NCI-H2171 treated with DMSO at 0.1 percent for 48 hours (cell line): Measurements from ENCODE around the gene PSMD12.
A peak's percentile ranks its signal among the peaks of the same experiment; 100 is the strongest.
"Not testable (repeated sequence)": the region's sequence is repeated elsewhere in the genome, so short reads cannot be mapped to it uniquely, and the experiment has no call there.

ENCODE experiments used
- DNase-seq: peaks from one replicate; lab custom pipeline; 2025; lab: John Stamatoyannopoulos, UW

The PSMD12 gene

DNA sequence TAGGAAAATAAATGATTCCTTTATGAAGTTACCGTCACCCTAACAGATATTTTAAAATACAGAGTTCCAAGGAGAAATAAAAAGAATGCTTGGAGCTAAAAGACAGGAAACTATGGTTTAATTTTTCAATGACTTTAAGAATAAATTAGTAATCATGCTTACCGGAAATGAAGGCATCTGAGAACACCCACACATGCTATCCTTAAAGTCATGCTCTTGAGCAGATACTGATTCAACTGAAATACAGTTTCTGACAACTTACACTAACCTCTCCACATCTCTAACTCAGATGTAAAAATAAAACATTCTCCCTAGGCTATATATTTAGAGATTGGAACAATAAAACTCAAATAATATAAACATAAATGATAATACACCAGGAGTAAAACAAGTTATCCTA lies 7.8 kb downstream of the PSMD12 start:
- DNase-seq, result no peak

DNA sequence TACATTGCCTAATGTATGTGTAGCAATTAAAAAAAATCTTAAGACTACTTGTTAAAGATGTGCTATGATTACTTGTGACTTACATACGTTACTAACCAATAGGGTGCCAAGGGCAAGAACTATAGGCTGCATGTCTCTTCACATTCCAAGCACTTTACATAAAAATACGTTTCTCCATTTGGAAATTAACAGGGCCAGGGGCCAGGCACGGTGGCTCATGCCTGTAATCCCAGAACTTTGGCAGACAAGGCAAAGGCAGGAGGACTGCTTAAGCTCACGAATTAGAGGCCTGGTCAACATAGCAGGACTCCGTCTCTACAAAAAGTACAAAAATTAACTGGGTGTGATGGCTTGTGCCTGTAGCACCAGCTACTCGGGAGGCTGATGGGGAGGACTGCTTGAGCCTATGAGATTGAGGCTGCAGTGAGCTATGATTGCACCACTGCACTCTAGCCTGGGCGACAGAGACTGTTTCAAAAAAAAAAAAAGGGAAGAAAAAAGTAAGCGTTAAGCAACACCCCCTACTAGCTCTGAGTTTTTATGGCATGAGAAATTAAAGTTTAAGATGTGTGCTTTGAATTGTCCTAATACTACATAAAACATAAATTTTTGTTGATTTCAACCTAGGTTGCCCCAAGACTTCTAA lies 12.3 kb downstream of the PSMD12 start:
- DNase-seq, result no peak

DNA sequence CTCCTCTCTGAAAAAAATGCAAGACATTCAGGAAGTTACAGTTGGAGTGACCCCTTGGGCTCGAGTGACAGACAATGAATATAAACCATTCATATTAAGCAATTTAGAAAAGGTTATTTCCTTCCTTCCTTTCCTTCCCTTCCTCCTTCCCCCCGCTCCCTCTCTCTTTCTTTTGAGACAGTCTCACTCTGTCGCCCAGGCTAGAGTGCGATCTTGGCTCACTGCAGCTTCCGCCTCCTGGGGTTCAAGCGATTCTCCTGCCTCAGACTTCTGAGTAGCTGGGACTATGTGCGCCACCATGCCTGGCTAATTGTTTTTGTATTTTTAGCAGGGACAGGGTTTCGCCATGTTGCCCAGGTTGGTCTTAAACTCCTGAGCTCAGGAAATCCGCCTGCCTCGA lies 13.2 kb downstream of the PSMD12 start:
- DNase-seq, result no peak

DNA sequence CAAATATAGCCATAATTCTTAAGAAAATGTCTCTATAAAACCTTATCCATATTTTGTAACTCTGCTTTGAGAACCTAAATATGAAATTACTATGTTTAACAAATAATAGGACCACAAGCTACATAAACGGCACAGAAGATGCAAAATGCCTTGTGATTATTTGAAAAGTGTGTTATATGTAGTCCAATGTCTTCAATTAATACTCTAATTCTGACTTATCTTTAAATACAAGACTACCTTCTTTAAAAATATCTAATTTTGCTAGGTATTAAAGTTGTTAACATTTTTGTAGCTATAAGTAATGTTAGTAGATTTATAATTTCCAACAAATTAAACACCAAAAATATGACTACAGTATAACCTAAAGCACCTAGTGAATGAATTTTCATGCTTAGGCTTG lies 17.0 kb downstream of the PSMD12 start:
- DNase-seq, result no peak

DNA sequence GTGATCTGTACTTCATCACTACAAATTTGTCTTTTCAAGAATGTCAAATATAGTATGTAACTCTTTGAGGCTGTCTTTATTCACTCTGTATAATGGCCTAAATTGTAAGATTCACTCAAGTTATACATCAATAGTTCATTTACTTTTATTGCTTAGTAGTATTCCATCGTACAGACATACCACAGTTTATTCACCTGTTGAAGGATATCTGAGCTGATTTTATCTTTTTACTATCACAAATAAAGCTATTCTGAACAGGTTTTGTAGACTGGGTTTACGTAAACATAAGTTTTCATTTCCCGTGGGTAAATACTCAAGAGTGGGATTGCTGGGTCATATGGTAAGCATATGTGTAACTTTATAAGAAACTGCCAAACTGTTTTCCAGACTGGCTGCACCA lies 18.6 kb downstream of the PSMD12 start:
- no peak for DNase-seq

DNA sequence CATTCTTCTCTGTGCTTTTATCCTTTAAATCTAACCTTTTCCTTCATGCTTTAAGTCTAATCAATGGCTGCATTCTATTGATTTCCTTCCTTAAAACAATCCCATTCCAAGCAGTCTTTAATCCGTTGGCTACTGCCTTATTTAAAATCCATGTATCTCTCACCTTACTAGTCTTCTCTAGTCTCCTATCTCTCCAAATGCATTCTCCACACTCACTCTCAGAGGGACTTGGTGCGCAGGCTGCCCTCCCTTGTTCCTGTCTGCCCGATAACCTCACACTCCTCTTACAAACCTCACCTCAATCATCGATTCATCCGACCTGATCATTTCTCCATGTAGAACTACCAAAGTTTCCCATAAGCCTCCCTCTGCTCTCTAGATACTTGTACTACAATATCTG lies 23.1 kb downstream of the PSMD12 start:
- no peak for DNase-seq

DNA sequence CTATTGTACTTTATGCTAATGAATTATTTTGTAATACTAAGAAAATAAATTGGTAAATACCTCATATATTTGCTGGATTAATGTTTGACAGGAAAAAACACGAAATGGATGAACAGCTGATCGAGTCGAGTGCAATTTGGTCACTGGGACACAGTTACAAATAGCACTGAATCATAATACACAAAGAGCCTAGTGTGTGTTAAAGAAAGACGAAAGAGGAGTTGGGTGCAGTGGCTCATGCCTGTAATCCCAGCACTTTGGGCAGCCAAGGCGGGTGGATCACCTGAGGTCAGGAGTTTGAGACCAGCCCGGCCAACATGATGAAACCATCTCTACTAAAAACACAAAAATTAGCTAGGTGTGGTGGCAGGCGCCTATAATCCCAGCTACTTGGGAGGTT lies 28.0 kb downstream of the PSMD12 start:
- not testable (repeated sequence) for DNase-seq

DNA sequence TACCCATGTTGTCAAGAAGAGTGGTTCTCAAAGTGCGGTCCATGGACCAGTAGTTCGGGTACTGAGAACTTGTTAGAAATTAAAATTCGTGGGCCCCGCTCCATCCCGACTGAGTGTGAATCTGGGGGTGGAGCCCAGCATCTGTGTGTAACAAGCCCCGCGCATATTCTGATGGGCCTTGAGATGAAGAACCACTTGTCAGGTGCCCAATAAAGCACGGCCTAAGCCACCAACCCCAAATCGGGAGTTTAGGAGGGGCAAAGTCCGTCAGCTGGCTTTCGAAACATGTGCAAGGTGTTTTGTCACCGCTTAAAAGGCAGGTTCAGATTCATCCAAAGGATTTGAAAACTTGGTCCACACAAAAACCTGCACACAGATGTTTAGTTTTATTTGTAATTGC lies 29.5 kb downstream of the PSMD12 start:
- no peak for DNase-seq

DNA sequence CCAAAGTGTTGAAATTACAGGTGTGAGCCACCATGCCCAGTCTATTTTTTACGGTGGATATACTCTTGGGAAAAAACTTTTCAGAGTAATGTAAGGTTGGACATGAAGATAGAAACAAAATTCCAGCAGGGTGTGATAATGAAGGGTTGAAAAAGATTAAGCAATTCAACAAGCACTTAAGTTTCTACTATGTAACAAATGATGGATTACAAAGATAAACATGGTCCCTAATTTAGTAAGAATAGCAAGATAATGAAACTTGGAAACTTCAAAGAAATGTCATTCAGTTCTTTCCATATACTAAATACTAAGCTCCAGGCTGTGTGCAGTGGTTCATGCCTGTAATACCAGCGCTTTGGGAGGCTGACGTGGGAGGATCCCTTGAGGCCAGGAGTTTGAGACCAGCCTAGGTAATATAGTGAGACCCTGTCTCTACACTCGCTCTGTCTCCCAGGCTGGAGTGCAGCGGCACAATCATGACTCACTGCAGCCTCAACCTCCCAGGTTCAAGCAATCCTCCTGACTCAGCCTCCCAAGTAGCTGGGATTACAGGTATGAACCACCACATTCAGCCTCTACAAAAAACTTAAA lies 31.0 kb downstream of the PSMD12 start:
- DNase-seq, result no peak

DNA sequence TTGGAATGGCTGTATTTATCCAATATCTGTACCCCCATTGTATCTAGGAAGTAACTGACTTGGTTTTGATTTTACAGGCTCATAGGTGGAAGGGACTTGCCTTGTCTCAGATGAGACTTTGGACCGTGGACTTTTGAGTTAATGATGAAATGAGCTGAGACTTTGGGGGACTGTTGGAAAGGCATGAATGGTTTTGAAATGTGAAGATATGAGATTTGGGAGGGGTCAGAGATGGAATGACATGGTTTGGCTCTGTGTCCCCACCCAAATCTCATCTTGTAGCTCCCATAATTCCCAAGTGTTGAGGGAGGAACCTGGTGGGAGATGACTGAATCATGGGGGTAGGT lies 34.2 kb downstream of the PSMD12 start:
- not testable (repeated sequence) for DNase-seq

DNA sequence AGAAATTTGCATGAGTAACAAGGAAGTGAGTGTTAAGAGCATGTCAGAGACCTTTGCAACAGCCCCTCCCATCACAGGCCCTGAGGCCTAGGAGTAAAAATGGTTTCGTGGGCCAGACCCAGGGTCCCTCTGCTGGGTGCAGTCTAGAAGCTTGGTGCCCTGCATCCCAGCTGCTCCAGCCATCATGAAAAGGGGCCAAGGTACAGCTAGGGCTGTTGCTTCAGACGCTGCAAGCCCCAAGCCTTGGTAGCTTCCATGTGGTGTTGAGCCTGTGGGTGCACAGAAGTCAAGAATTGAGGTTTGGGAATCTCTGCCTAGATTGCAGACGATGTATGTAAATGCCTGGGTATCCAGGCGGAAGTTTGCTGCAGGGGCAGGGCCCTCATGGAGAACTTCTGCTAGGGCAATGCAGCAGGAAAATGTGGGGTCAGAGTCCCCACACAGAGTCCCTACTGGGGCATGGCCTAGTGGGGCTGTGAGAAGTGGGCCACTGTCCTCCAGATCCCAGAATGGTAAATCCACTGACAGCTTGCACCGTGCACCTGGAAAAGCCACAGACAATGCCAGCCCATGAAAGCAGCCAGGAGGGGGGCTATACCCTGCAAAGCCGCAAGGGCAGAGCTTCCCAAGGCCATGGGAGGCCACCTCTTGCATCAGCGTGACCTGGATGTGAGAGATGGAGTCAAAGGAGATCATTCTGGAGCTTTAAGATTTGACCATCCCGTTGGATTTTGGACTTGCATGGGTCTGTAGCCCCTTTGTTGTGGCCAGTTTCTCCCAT lies 34.8 kb downstream of the PSMD12 start:
- DNase-seq, result not testable (repeated sequence)

DNA sequence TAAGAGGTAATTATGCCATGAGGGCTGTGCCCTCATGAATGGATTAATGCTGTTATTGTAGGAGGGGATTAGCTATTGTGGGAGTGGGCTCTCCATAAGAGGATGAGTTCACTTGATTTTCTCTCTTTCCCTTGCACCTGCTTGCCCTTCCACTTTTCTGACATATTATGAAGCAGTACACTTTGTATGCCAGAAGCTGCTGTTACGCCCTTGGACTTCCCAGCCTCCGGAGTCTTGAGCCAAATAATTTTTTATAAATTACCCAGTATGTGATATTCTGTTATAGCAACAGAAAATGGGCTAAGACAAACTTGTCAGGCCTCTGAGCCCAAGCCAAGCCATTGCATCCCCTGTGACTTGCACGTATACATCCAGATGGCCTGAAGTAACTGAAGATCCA lies 38.4 kb downstream of the PSMD12 start:
- no peak for DNase-seq

DNA sequence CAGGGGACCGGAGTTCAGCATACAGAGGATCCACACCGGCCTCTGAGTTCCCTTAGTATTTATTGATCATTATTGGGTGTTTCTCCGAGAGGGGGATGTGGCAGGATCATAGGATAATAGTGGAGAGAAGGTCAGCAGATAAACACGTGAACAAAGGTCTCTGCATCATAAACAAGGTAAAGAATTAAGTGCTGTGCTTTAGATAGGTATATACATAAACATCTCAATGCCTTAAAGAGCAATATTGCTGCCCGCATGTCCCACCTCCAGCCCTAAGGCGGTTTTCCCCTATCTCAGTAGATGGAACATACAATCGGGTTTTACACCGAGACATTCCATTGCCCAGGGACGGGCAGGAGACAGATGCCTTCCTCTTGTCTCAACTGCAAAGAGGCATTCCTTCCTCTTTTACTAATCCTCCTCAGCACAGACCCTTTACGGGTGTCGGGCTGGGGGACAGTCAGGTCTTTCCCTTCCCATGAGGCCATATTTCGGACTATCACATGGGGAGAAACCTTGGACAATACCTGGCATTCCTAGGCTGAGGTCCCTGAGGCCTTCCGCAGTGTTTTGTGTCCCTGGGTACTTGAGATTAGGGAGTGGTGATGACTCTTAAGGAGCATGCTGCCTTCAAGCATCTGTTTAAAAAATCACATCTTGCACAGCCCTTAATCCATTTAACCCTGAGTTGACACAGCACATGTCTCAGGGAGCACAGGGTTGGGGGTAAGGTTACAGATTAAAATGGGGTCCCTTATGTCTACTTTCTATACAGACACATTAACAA lies 39.2 kb downstream of the PSMD12 start:
- DNase-seq, result not testable (repeated sequence)

DNA sequence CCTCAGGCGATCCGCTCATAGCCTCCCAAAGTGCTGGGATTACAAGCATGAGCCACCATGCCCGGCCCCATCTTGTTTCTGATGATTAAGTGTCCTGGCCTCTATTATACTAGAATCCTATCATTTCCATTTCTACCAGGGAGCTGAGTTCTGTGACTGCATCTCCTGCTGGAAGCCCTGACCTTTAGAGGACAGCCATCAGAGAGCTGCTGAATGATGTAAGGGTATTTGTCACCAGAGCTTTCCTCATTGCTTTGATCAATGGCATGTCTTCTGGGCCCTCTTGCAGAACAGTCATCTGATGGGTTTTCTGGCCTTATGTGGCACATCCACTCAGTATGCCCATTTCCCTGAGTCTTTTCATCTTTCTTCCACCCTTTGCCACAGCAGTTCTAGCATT lies 39.9 kb downstream of the PSMD12 start:
- DNase-seq, result no peak

DNA sequence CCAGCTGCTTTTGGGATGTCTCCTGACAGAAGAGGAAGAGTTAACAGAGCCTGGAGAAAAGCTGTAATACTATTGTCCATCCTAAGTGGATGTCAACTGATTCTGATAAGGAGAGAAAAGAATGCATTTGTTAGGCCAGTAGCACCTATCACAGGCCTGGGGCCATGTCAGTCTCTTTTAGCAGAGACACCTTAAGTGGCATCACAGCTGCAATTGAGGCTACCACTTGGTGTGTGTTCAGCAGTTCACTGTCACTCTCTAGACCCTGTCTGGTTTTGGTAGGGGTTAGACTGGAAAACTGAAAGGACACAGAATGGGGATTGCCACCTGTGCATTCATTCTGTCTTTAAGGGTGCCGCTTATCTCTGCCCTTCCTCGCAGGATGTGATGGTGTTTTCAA lies 42.0 kb downstream of the PSMD12 start:
- DNase-seq, result no peak

DNA sequence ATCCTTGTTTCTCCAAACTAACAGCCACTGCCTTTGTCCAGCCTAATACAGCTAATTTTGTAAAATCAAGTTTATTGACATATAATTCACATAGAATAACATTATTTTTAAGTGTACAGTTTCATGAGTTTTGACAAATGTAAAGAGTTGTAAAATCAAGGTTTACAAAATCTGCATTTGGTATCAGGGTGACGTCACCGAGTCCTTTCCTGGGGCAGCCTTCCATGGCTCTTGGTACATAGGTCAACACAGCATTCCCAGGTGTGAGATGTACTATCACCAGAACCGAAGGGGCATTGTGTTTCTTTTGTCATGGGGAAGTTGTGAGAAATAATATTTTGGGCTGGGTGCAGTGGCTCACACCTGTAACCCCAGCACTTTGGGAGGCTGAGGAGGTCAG lies 42.9 kb downstream of the PSMD12 start:
- no peak for DNase-seq

DNA sequence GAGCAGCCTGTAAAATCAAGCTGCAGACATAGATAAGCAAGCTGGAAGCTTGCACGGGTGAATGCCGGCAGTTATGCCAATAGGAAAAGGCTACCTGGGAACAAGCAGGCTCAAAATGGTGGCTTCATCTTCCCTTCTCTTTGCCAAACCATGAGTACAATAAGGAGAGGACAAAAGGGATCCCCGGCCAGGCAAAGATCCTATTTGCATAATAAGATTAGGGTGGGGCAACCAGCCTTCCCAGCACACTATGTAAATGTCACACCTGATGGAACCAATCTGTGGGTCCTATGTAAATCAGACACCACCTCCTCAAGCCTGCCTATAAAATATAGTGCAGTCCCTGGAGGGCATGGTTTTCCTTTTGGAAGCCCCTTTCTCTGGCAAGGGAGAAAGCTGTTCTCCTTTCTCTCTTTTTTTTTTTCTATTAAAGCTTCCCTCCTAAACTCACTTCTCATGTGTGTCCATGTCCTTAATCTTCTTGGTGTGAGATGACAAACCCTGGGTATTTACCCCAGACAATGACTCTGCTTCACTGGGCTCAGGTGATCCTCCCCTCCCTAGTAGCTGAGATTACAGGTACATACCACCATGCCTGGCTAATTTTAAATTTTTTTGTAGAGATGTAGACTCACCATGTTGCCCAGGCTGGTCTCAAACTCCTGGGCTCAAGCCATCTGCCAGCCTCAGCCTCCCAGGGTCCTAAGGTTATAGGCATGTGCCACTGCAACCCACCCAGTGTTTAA lies 44.2 kb downstream of the PSMD12 start:
- peak; percentile 67 for DNase-seq

DNA sequence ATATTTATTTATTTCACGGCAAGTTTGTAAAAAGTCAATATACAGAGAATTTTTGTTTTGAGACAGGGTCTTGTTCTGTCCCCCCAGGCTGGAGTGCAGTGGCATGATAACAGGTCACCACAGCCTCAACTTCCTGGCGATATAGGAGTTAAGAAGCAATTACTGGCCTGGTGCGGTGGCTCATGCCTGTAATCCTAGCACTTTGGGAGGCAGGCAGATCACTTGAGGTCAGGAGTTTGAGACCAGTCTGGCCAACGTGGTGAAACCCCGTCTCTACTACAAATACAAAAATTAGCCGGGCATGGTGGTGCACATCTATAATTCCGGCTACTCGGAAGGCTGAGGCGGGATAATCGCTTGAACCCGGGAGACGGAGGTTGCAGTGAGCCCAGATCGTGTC lies 44.9 kb downstream of the PSMD12 start:
- not testable (repeated sequence) for DNase-seq

DNA sequence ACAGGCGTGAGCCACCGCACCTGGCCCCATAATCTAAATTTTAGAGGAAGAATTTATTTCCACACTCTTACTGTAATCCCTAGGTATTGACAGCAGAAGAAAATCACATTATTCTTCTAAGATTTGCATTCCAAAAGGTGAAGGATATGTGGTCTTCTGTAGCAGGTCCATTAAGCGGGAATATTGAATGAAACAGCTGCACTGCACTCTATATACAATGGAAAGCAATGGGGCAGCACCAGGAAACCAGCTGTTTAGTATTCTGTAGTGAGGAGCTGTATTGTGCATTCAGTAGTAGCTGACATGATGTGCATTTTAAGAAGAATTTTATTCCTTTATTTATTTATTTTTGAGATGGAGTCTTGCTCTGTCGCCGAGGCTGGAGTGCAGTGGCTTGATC lies 49.6 kb downstream of the PSMD12 start:
- no peak for DNase-seq

DNA sequence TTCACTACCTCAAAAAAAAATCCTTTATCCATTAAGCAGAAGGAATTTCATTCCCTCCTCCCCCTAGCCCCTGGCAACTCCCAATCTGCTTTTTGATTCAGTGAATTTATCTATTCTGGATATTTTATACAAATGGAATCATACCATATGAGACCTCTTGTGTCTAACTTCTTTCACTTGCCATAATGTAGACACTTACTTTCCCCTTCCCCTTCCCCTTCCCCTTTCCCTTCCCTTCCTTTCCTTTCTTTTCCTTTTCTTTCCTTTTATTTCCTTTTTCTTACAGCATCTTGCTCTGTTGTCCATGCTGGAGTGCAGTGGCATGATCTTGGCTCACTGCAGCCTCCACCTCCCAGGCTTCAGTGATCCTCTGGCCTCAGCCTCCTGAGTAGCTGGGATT lies 50.5 kb downstream of the PSMD12 start:
- DNase-seq, result no peak

DNA sequence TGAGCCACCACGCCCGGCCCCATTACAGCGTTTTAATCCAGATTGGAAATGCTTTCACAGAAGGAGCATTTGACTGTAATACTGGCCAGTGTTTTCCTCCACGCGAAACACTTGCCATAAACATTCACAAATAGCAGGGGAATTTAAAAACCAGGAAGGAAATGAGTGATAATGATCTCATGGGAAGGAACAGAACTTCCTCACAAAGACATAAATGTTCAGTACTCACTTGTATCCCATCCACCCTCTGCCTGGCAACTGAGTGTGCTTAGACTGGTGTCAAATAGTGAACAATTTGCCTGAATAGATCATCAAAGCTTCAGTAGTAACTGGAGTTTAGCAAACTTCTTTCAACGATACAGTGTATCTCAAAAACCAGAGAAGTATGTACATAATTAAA lies 54.1 kb downstream of the PSMD12 start:
- DNase-seq, result no peak

DNA sequence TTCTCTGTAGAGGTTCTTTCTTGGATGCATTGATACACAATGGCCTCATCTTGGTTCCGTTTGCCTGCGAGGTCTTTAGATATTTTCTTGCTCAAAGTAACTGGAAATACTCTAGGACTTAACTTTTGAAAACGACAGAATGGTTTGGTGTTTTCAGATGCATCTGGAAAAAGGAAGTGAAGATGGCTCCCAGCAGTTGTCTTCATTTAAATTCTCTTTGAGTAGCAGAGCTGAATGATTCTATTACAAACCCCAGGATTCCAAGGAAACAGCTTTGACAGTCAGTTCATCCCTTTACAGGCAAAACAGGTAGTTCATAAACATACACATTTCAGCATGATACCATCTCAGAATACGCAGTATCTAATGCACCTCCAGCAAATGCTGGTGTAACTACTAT lies 54.8 kb downstream of the PSMD12 start:
- DNase-seq, result no peak
